Amniotic stem cell (primary cell): ENCODE measurements around the gene NDUFV2.
"Not testable (repeated sequence)": the region's sequence is repeated elsewhere in the genome, so short reads cannot be mapped to it uniquely, and the experiment has no call there.

Experiments
- DNase-seq: peaks from one replicate; lab custom pipeline; 2025; lab: John Stamatoyannopoulos, UW

NDUFV2 gene

GRCh38 chr18:9153256-9153655, 50.8 kb downstream of the NDUFV2 start:
- no peak for DNase-seq

GRCh38 chr18:9156604-9157249, 54.2 kb downstream of the NDUFV2 start:
- no peak for DNase-seq

GRCh38 chr18:9157806-9158205, 55.3 kb downstream of the NDUFV2 start:
- DNase-seq: no peak

GRCh38 chr18:9160014-9160413, 57.5 kb downstream of the NDUFV2 start:
- DNase-seq: no peak

GRCh38 chr18:9162663-9163062, 60.2 kb downstream of the NDUFV2 start:
- not testable (repeated sequence) for DNase-seq

GRCh38 chr18:9164149-9164548, 61.6 kb downstream of the NDUFV2 start:
- DNase-seq: not testable (repeated sequence)

GRCh38 chr18:9165883-9166282, 63.4 kb downstream of the NDUFV2 start:
- DNase-seq: not testable (repeated sequence)

- not testable (repeated sequence) for DNase-seq
Observed at GRCh38 chr18:9169515-9169914, 67.0 kb downstream of the NDUFV2 start.

- not testable (repeated sequence) for DNase-seq
Observed at GRCh38 chr18:9171919-9172318, 69.4 kb downstream of the NDUFV2 start.

- DNase-seq: no peak
Observed at GRCh38 chr18:9172506-9173127, 70.1 kb downstream of the NDUFV2 start.

- DNase-seq: no peak
Observed at GRCh38 chr18:9173770-9174233, 71.3 kb downstream of the NDUFV2 start.

- DNase-seq: no peak
Observed at GRCh38 chr18:9174302-9174701, 71.8 kb downstream of the NDUFV2 start.

GRCh38 chr18:9175115-9175514, 72.6 kb downstream of the NDUFV2 start:
- no peak for DNase-seq

GRCh38 chr18:9177031-9177430, 74.5 kb downstream of the NDUFV2 start:
- DNase-seq: no peak

GRCh38 chr18:9177466-9177865, 75.0 kb downstream of the NDUFV2 start:
- no peak for DNase-seq

- DNase-seq: no peak
Observed at GRCh38 chr18:9178557-9178956, 76.1 kb downstream of the NDUFV2 start.

- DNase-seq: no peak
Observed at GRCh38 chr18:9181275-9181674, 78.8 kb downstream of the NDUFV2 start.

GRCh38 chr18:9182852-9183399, 80.4 kb downstream of the NDUFV2 start:
- no peak for DNase-seq
